Liver (tissue), 9 donors: ENCODE data around the gene CHRM4. TPM values are rescaled to one million over a fixed set of nuclear protein-coding genes. Genes with fewer than 3 reads are reported as not detected.

Source experiments
- DNase-seq: peaks from one replicate; pipeline ENCODE4 v3.0.0-alpha.2; 2017; ENCODE audit warnings: low spot score
- H3K27ac ChIP-seq, 2 donors: one replicate each; pipeline ENCODE4 v1.7.0; 2013; ENCODE audit warnings: inconsistent platforms in 2 of 2, low read length in 2 of 2, control low read depth in 1 of 2, low read depth in 1 of 2, mild to moderate bottlenecking in 1 of 2
- H3K27me3 ChIP-seq, 4 donors: one replicate each; pipeline versions ENCODE4 v1.6.1 to v1.7.0; 2013; ENCODE audit warnings: low read length in 3 of 4, inconsistent platforms in 1 of 4, mild to moderate bottlenecking in 1 of 4, moderate library complexity in 1 of 4; ENCODE audit not compliant: control insufficient read depth in 4 of 4, insufficient read depth in 4 of 4
- H3K36me3 ChIP-seq, 4 donors: one replicate each; pipeline versions ENCODE4 v1.6.1 to v1.7.0; 2013; ENCODE audit warnings: low read length in 3 of 4, mild to moderate bottlenecking in 3 of 4, low read depth in 1 of 4, moderate library complexity in 1 of 4; ENCODE audit not compliant: control insufficient read depth in 4 of 4, insufficient read depth in 3 of 4
- H3K4me1 ChIP-seq, 4 donors: one replicate each; pipeline versions ENCODE4 v1.6.1 to v1.7.0; 2013; ENCODE audit warnings: low read length in 3 of 4, mild to moderate bottlenecking in 3 of 4, moderate library complexity in 1 of 4; ENCODE audit not compliant: control insufficient read depth in 4 of 4, insufficient read depth in 4 of 4
- H3K4me3 ChIP-seq, 3 donors: one replicate each; pipeline versions ENCODE4 v1.6.1 to v1.7.0; 2013; ENCODE audit warnings: low read length in 3 of 3, control low read depth in 1 of 3, low read depth in 1 of 3, mild to moderate bottlenecking in 1 of 3
- H3K9ac ChIP-seq, 2 donors: one replicate each; pipeline ENCODE4 v1.7.0; 2013; ENCODE audit warnings: low read length in 2 of 2, mild to moderate bottlenecking in 2 of 2, moderate library complexity in 2 of 2, control low read depth in 1 of 2, low read depth in 1 of 2
- H3K9me3 ChIP-seq, 4 donors: one replicate each; pipeline versions ENCODE4 v1.6.1 to v1.7.0; 2013; ENCODE audit warnings: low read length in 3 of 4; ENCODE audit not compliant: control insufficient read depth in 4 of 4
- ATF3 ChIP-seq: IDR thresholded peaks from 2 replicates; pipeline ENCODE4 v1.6.1; 2016; ENCODE audit warnings: antibody characterized with exemption
- CTCF ChIP-seq: fragments of 150-350 bp; IDR thresholded peaks from 2 replicates; pipeline ENCODE4 v1.5.1; 2017; ENCODE audit warnings: improper control_type of control experiment, low read depth, low read length; ENCODE audit not compliant: missing input control
- EGR1 ChIP-seq, 2 donors: IDR thresholded peaks; 2 replicates each; pipeline ENCODE4 v1.6.1; 2016 to 2018; ENCODE audit warnings: antibody characterized with exemption in 2 of 2, low read depth in 2 of 2
- FOXA1 ChIP-seq: IDR thresholded peaks from 2 replicates; pipeline ENCODE4 v1.6.1; 2016; ENCODE audit warnings: antibody characterized with exemption
- FOXA2 ChIP-seq: IDR thresholded peaks from 2 replicates; pipeline ENCODE4 v1.6.1; 2016; ENCODE audit warnings: antibody characterized with exemption
- GABPA ChIP-seq, 2 donors: IDR thresholded peaks in 1 of 2; conservative IDR thresholded peaks in 1 of 2; 2 replicates each; pipeline ENCODE4 v1.6.1; 2016; ENCODE audit warnings: antibody characterized with exemption in 2 of 2, mild to moderate bottlenecking in 1 of 2, moderate library complexity in 1 of 2
- HNF4A ChIP-seq, 2 donors: conservative IDR thresholded peaks; 2 replicates each; pipeline ENCODE4 v1.6.1; 2016; ENCODE audit warnings: antibody characterized with exemption in 2 of 2, mild to moderate bottlenecking in 2 of 2
- HNF4G ChIP-seq: IDR thresholded peaks from 2 replicates; pipeline ENCODE4 v1.6.1; 2016; ENCODE audit warnings: antibody characterized with exemption
- JUND ChIP-seq, 2 donors: IDR thresholded peaks; 2 replicates each; pipeline ENCODE4 v1.6.1; 2016; ENCODE audit warnings: antibody characterized with exemption in 2 of 2
- MAX ChIP-seq: IDR thresholded peaks from 2 replicates; pipeline ENCODE4 v1.6.1; 2016; ENCODE audit warnings: antibody characterized with exemption
- NR2F2 ChIP-seq: IDR thresholded peaks from 2 replicates; pipeline ENCODE4 v1.6.1; 2016; ENCODE audit warnings: antibody characterized with exemption
- RAD21 ChIP-seq, 2 donors: IDR thresholded peaks; 2 replicates each; pipeline ENCODE4 v1.6.1; 2016; ENCODE audit warnings: antibody characterized with exemption in 2 of 2, mild to moderate bottlenecking in 2 of 2
- REST ChIP-seq: IDR thresholded peaks from 2 replicates; pipeline ENCODE4 v1.6.1; 2016; ENCODE audit warnings: antibody characterized with exemption, mild to moderate bottlenecking
- RXRA ChIP-seq, 2 donors: IDR thresholded peaks; 2 replicates each; pipeline ENCODE4 v1.6.1; 2017 to 2018; ENCODE audit warnings: antibody characterized with exemption in 2 of 2, mild to moderate bottlenecking in 1 of 2
- SP1 ChIP-seq: IDR thresholded peaks from 2 replicates; pipeline ENCODE4 v1.6.1; 2018; ENCODE audit warnings: antibody characterized with exemption, mild to moderate bottlenecking
- TAF1 ChIP-seq: conservative IDR thresholded peaks from 2 replicates; pipeline ENCODE4 v1.6.1; 2016; ENCODE audit warnings: antibody characterized with exemption, mild to moderate bottlenecking
- YY1 ChIP-seq: IDR thresholded peaks from 2 replicates; pipeline ENCODE4 v1.6.1; 2016; ENCODE audit warnings: antibody characterized with exemption, mild to moderate bottlenecking
- ZBTB33 ChIP-seq: IDR thresholded peaks from 2 replicates; pipeline ENCODE4 v1.6.1; 2016; ENCODE audit warnings: antibody characterized with exemption
- WGBS: extraction: QIAGEN DNeasy Blood & Tissue Kit; methylation state at CpG from one replicate; pipeline ENCODE4 v1.1.7; 2013; 5-methylcytosine and 5-hydroxymethylcytosine counted together
- polyA plus RNA-seq, 2 donors: library from polyadenylated mRNA; stranded (reverse) in 1 of 2; unstranded in 1 of 2; fragments of 200-250 nt in 1 of 2; fragments of >200 nt in 1 of 2; fragmentation: Nextera tagmentation in 1 of 2; extraction: Ambion mirVana in 1 of 2; gene quantifications; one replicate each; pipeline versions ENCODE4 v1.2.1 to v1.2.3, GENCODE V29; 2013 to 2015
- total RNA-seq, 2 donors: library from RNA; depleted of rRNA; stranded (reverse); fragments of >200 nt; gene quantifications; one replicate each; pipeline ENCODE4 v1.2.3, GENCODE V29; 2014
- donor health status: healthy.
- donor health status: healthy.
- donor health status: healthy.
- donor health status: healthy.
- donor health status: healthy.

CHRM4 gene
- total and polyA plus RNA-seq, 4 donors = 0.08 to 0.09 TPM; not detected in 2

GRCh38 chr11:46336563-46337180 lies 54.9 kb downstream of the CHRM4 start:
- Histone ChIP-seq H3K4me1 (peaks cover 3 to 15% (median 10%) of the 10 kb centered on the region in 4 donors), H3K36me3 (no peaks in the 10 kb centered on the region), H3K27ac (no peak overlapping the region), H3K9me3 (no peaks in the 10 kb centered on the region), H3K27me3 (peaks cover 0 to 16% (median 3%) of the 10 kb centered on the region in 4 donors), H3K4me3 (no peak overlapping the region), H3K9ac (no peak overlapping the region)
- TF ChIP-seq YY1 = no peak
- no peak for TF ChIP-seq FOXA1
- no peak for TF ChIP-seq ZBTB33
- TF ChIP-seq TAF1 = no peak
- no peak for TF ChIP-seq REST
- TF ChIP-seq EGR1 (IDR thresholded peaks at IDR 0.05; ENCODE audit: low read depth in 2 of 2) = no peak
- TF ChIP-seq SP1 = no peak
- no peak for TF ChIP-seq MAX
- no peak for TF ChIP-seq NR2F2
- TF ChIP-seq HNF4G = no peak
- TF ChIP-seq JUND (IDR thresholded peaks at IDR 0.05) = no peak
- TF ChIP-seq RAD21 (IDR thresholded peaks at IDR 0.05) = no peak
- TF ChIP-seq HNF4A (conservative IDR thresholded peaks at IDR 0.05) = no peak
- TF ChIP-seq CTCF = no peak
- TF ChIP-seq GABPA (IDR thresholded peaks at IDR 0.05 in 1 of 2, conservative IDR thresholded peaks at IDR 0.05 in 1 of 2) = no peak
- no peak for TF ChIP-seq ATF3
- no peak for TF ChIP-seq RXRA (IDR thresholded peaks at IDR 0.05)
- no peak for TF ChIP-seq FOXA2
- 83% methylated on average over 12 of the region's 12 CpGs for WGBS
- DNase-seq = no peak
